ENCODE results near the gene KCNQ5. TPM values are rescaled to one million over a fixed set of nuclear protein-coding genes. Genes with fewer than 3 reads are reported as not detected.
"Not testable (repeated sequence)": the region's sequence is repeated elsewhere in the genome, so short reads cannot be mapped to it uniquely, and the experiment has no call there.

KCNQ5 gene
- polyA plus RNA-seq, 3 donors, result 0.12 to 0.22 (median 0.19) TPM

GRCh38 chr6:73156793-73157767 is 535.2 kb downstream of the KCNQ5 start:
- no peak for DNase-seq (ENCODE audit: extremely low read depth in 1 of 11, low read depth in 9 of 11, low spot score in 4 of 11)

GRCh38 chr6:73157870-73158269 is 536.0 kb downstream of the KCNQ5 start:
- DNase-seq (ENCODE audit: extremely low read depth in 1 of 11, low read depth in 9 of 11, low spot score in 4 of 11), result no peak

- DNase-seq (ENCODE audit: extremely low read depth in 1 of 11, low read depth in 9 of 11, low spot score in 4 of 11), result no peak
These were observed 547.2 kb downstream of the KCNQ5 start for GRCh38 chr6:73169111-73169510.

- DNase-seq (ENCODE audit: extremely low read depth in 1 of 11, low read depth in 9 of 11, low spot score in 4 of 11), result no peak
These were observed 547.8 kb downstream of the KCNQ5 start for GRCh38 chr6:73169633-73170032.

GRCh38 chr6:73174646-73175045 is 552.8 kb downstream of the KCNQ5 start:
- no peak for DNase-seq (ENCODE audit: extremely low read depth in 1 of 11, low read depth in 9 of 11, low spot score in 4 of 11)

GRCh38 chr6:73176057-73176456 is 554.2 kb downstream of the KCNQ5 start:
- no peak for DNase-seq (ENCODE audit: extremely low read depth in 1 of 11, low read depth in 9 of 11, low spot score in 4 of 11)

- DNase-seq (ENCODE audit: extremely low read depth in 1 of 11, low read depth in 9 of 11, low spot score in 4 of 11), result no peak
These were observed 555.5 kb downstream of the KCNQ5 start for GRCh38 chr6:73177221-73177944.

- no peak for DNase-seq (ENCODE audit: extremely low read depth in 1 of 11, low read depth in 9 of 11, low spot score in 4 of 11)
These were observed 558.3 kb downstream of the KCNQ5 start for GRCh38 chr6:73180076-73180738.

- DNase-seq (ENCODE audit: extremely low read depth in 1 of 11, low read depth in 9 of 11, low spot score in 4 of 11), result peak in 10 of 11 donors; percentile 23 to 47 (median 32)
These were observed 559.1 kb downstream of the KCNQ5 start for GRCh38 chr6:73180763-73181619.

- DNase-seq (ENCODE audit: extremely low read depth in 1 of 11, low read depth in 9 of 11, low spot score in 4 of 11), result no peak
These were observed 560.2 kb downstream of the KCNQ5 start for GRCh38 chr6:73182021-73182607.

GRCh38 chr6:73193302-73193701 is 571.4 kb downstream of the KCNQ5 start:
- not testable (repeated sequence) for DNase-seq (ENCODE audit: extremely low read depth in 1 of 11, low read depth in 9 of 11, low spot score in 4 of 11)

GRCh38 chr6:73194744-73195143 is 572.9 kb downstream of the KCNQ5 start:
- DNase-seq (ENCODE audit: extremely low read depth in 1 of 11, low read depth in 9 of 11, low spot score in 4 of 11), result no peak

- DNase-seq (ENCODE audit: extremely low read depth in 1 of 11, low read depth in 9 of 11, low spot score in 4 of 11), result no peak
These were observed 578.4 kb downstream of the KCNQ5 start for GRCh38 chr6:73200247-73200646.

- no peak for DNase-seq (ENCODE audit: extremely low read depth in 1 of 11, low read depth in 9 of 11, low spot score in 4 of 11)
These were observed 578.9 kb downstream of the KCNQ5 start for GRCh38 chr6:73200735-73201134.

- DNase-seq (ENCODE audit: extremely low read depth in 1 of 11, low read depth in 9 of 11, low spot score in 4 of 11), result no peak
These were observed 581.2 kb downstream of the KCNQ5 start for GRCh38 chr6:73203098-73203497.

- no peak for DNase-seq (ENCODE audit: extremely low read depth in 1 of 11, low read depth in 9 of 11, low spot score in 4 of 11)
These were observed 582.4 kb downstream of the KCNQ5 start for GRCh38 chr6:73204252-73204651.

GRCh38 chr6:73207221-73207837 is 585.5 kb downstream of the KCNQ5 start:
- no peak for DNase-seq (ENCODE audit: extremely low read depth in 1 of 11, low read depth in 9 of 11, low spot score in 4 of 11)

- DNase-seq (ENCODE audit: extremely low read depth in 1 of 11, low read depth in 9 of 11, low spot score in 4 of 11), result no peak
These were observed 587.3 kb downstream of the KCNQ5 start for GRCh38 chr6:73209117-73209516.

Measured in renal cortex interstitium (tissue), 11 donors.